Fibroblast of gingiva (primary cell): ENCODE results near the gene GRIA3.
"Not testable (repeated sequence)": the region's sequence is repeated elsewhere in the genome, so short reads cannot be mapped to it uniquely, and the experiment has no call there.

ENCODE experiments used
- DNase-seq: peaks from one replicate; pipeline ENCODE4 v3.0.0-alpha.2; 2011; ENCODE audit warnings: low read depth

Gene GRIA3

GRCh38 chrX:123277347-123277746, 93.3 kb downstream of the GRIA3 start:
- no peak for DNase-seq

GRCh38 chrX:123277821-123278220, 93.7 kb downstream of the GRIA3 start:
- no peak for DNase-seq

- DNase-seq: no peak
These were observed 98.2 kb downstream of the GRIA3 start for GRCh38 chrX:123282241-123282640.

- DNase-seq: not testable (repeated sequence)
These were observed 99.3 kb downstream of the GRIA3 start for GRCh38 chrX:123283407-123283806.

- no peak for DNase-seq
These were observed 107.5 kb downstream of the GRIA3 start for GRCh38 chrX:123291623-123292022.

GRCh38 chrX:123298026-123298425, 113.9 kb downstream of the GRIA3 start:
- DNase-seq: peak; percentile 0

- DNase-seq: no peak
These were observed 119.4 kb downstream of the GRIA3 start for GRCh38 chrX:123303429-123303828.

- DNase-seq: no peak
These were observed 124.6 kb downstream of the GRIA3 start for GRCh38 chrX:123308658-123309057.

GRCh38 chrX:123310112-123310511, 126.0 kb downstream of the GRIA3 start:
- DNase-seq: no peak

GRCh38 chrX:123311486-123311885, 127.4 kb downstream of the GRIA3 start:
- no peak for DNase-seq

- DNase-seq: no peak
These were observed 129.4 kb downstream of the GRIA3 start for GRCh38 chrX:123313486-123313885.

GRCh38 chrX:123320622-123321021, 136.5 kb downstream of the GRIA3 start:
- no peak for DNase-seq

- no peak for DNase-seq
These were observed 138.5 kb downstream of the GRIA3 start for GRCh38 chrX:123322536-123322935.

- no peak for DNase-seq
These were observed 140.5 kb downstream of the GRIA3 start for GRCh38 chrX:123324625-123325024.

GRCh38 chrX:123330229-123330942, 146.3 kb downstream of the GRIA3 start:
- DNase-seq: no peak

GRCh38 chrX:123331349-123331748, 147.3 kb downstream of the GRIA3 start:
- DNase-seq: no peak

- no peak for DNase-seq
These were observed 147.8 kb downstream of the GRIA3 start for GRCh38 chrX:123331859-123332258.

- no peak for DNase-seq
These were observed 152.6 kb downstream of the GRIA3 start for GRCh38 chrX:123336666-123337065.

GRCh38 chrX:123337886-123338639, 154.0 kb downstream of the GRIA3 start:
- no peak for DNase-seq

GRCh38 chrX:123339221-123339905, 155.3 kb downstream of the GRIA3 start:
- peak; percentile 58 for DNase-seq

GRCh38 chrX:123340696-123341095, 156.6 kb downstream of the GRIA3 start:
- peak; percentile 34 for DNase-seq

GRCh38 chrX:123348468-123348867, 164.4 kb downstream of the GRIA3 start:
- DNase-seq: no peak

- no peak for DNase-seq
These were observed 166.1 kb downstream of the GRIA3 start for GRCh38 chrX:123350226-123350625.
